Activated naive CD4-positive, alpha-beta T cell treated with anti-CD3 and anti-CD28 coated beads, Interleukin-2, amount 50 U/mL, for 72 hours (primary cell): ENCODE data around the gene CSKMT. TPM values are rescaled to one million over a fixed set of nuclear protein-coding genes. Genes with fewer than 3 reads are reported as not detected.
A peak's percentile ranks its signal among the peaks of the same experiment; 100 is the strongest.
"Not testable (repeated sequence)": the region's sequence is repeated elsewhere in the genome, so short reads cannot be mapped to it uniquely, and the experiment has no call there.

Source experiments
- ATAC-seq, 2 donors: fragments of 150-1000 bp; cut with Tn5 transposase; 2 replicates each; pipeline ENCODE4 v1.10.0; 2021; ENCODE audit warnings: mild to moderate bottlenecking in 2 of 2, moderate library complexity in 2 of 2
- DNase-seq, 2 donors: peaks; one replicate each; pipeline ENCODE4 v3.0.0; 2021 to 2022; ENCODE audit warnings: low spot score in 2 of 2
- H3K27ac Mint-ChIP-seq, 2 donors: one replicate each; pipeline ENCODE4 v1.8.0; 2022; ENCODE audit warnings: mild to moderate bottlenecking in 2 of 2, mixed read lengths in 2 of 2
- H3K36me3 Mint-ChIP-seq, 2 donors: one replicate each; pipeline ENCODE4 v1.8.0; 2022; ENCODE audit warnings: mixed read lengths in 2 of 2
- H3K9me3 Mint-ChIP-seq, 2 donors: one replicate each; pipeline ENCODE4 v1.8.0; 2022; ENCODE audit warnings: mixed read lengths in 2 of 2
- total RNA-seq, 2 donors: library from RNA; stranded (reverse); gene quantifications; one replicate each; pipeline ENCODE4 v1.2.3, GENCODE V29; 2022

CSKMT gene, protein sequence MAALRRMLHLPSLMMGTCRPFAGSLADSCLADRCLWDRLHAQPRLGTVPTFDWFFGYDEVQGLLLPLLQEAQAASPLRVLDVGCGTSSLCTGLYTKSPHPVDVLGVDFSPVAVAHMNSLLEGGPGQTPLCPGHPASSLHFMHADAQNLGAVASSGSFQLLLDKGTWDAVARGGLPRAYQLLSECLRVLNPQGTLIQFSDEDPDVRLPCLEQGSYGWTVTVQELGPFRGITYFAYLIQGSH
- 10 to 100 TPM; 20.7 to 34.4 TPM for total RNA-seq

DNA sequence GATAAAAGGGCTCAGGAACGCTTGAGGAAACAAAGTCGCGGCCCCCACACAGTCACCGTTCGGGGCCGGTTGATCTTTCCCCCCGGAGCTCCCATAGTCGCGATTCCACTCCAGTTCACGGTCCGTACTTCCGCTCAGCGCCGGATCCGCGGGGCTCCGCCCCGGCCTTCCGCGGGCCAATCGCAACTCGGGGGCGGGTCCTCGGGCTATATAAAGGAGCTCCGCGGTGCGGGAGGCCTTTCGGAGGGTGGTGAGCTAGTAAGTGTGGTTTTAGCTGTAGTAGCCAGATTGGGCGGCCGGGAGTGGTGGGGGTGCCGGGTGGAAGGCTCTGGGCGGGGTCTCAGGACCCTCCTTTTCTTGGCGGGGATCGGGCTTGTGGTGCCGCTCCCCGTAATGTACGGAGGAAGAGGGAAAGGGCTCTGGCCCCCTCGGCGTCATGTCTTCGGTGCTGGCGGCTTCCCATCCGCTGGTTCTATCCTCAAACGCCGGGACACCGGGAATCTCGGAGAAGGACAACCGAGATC, at the start of gene CSKMT, which contains the start of gene C11orf98:
Gene CSKMT, plus strand, starts transcription at position 238 of the 524 bp plus-strand sequence. CDS start 568 bp downstream, outside the sequence.
Gene C11orf98, minus strand, starts transcription at position 136 of the 524 bp plus-strand sequence. Its CDS starts 41 bp downstream, at position 95.
- ATAC-seq (peak; percentile 91 to 95), DNase-seq (peak; percentile 96 to 98)
- Mint-ChIP-seq H3K27ac (peak within 1 kb of the TSS; percentile 96 to 98), H3K36me3 (peaks cover 43 to 45% of the 10 kb centered on the region in 2 donors), H3K9me3 (no peaks in the 10 kb centered on the region)

DNA sequence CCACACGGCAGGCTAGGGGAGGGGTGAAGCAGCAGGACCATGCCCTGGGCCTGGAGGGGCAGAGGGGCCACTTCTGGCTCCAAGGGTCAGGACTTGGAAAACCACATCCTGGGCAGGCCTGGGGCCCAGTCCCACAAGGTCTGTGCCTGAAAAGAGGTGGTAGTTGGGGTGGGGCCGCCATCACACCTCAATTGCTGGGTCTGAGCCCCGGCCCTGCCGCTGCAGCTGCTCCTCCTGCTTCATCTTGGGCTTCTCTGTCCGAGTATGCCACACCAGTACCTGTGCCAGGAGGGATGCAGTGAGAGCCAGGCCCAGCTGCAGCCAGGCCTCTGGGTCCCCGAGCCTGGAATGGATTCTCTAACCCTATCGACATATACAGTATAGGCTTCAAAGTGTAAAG, 49.6 kb upstream of the CSKMT start:
- Mint-ChIP-seq H3K9me3 (no peaks in the 10 kb centered on the region), H3K27ac (peak overlapping the region in 1 of 2 donors; percentile 86), H3K36me3 (peaks cover 13 to 16% of the 10 kb centered on the region in 2 donors)
- DNase-seq = no peak
- ATAC-seq = no peak

DNA sequence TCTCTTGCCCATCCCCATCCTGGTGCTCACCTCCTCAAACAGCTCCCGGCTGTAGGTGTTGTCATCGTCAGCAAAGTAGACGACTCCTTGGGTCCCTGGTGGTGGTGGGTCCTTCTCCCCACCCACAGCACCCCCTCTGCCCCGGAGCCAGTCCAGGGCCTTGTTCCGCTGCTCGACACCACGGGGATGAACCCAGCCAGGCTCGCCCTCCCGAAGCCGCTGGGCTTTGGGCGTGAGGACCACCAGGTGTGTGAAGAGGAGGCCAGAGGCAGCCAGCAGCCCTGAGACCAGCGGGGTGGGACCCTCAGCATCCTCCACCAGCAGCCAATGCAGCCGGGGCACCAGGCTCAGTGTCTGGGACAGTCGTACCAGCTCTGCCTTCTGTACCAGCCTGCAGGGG, 48.2 kb upstream of the CSKMT start:
- ATAC-seq = not testable (repeated sequence)

DNA sequence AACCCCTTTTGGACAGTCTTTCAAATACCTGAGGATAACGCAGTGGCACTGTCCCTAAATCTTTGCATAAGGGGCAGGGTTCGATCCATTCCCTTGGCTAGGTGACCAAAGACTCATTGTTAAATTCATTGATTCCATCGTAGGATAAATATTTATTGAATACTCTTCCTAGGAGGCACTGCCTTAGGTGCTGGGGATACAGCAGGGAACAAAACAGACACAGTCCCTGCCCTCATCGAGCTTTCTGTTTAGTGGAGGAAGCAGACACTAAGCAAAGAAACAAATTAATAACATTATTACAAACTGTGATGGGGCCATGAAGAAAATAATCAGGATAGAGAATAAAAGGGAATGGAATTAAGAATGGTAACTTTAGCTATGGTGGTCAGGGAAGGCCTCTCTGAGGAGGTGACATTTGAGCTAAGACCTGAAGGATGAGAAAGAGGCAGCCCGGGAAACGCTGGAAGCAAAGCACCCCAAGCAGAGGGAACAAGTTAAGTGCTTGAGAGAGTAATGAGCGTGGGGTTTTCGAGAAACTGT, 44.0 kb upstream of the CSKMT start:
- Mint-ChIP-seq H3K27ac (peak overlapping the region; percentile 92 to 98), H3K36me3 (peaks cover 19 to 20% of the 10 kb centered on the region in 2 donors), H3K9me3 (no peaks in the 10 kb centered on the region)
- ATAC-seq = no peak
- DNase-seq = no peak

More for the DNA sequence above, 48.2 kb upstream of the CSKMT start:
- Mint-ChIP-seq H3K27ac (peak overlapping the region in 1 of 2 donors; percentile 30), H3K36me3 (peaks cover 16 to 19% of the 10 kb centered on the region in 2 donors)
- not testable (repeated sequence) for H3K9me3 Mint-ChIP-seq, DNase-seq

DNA sequence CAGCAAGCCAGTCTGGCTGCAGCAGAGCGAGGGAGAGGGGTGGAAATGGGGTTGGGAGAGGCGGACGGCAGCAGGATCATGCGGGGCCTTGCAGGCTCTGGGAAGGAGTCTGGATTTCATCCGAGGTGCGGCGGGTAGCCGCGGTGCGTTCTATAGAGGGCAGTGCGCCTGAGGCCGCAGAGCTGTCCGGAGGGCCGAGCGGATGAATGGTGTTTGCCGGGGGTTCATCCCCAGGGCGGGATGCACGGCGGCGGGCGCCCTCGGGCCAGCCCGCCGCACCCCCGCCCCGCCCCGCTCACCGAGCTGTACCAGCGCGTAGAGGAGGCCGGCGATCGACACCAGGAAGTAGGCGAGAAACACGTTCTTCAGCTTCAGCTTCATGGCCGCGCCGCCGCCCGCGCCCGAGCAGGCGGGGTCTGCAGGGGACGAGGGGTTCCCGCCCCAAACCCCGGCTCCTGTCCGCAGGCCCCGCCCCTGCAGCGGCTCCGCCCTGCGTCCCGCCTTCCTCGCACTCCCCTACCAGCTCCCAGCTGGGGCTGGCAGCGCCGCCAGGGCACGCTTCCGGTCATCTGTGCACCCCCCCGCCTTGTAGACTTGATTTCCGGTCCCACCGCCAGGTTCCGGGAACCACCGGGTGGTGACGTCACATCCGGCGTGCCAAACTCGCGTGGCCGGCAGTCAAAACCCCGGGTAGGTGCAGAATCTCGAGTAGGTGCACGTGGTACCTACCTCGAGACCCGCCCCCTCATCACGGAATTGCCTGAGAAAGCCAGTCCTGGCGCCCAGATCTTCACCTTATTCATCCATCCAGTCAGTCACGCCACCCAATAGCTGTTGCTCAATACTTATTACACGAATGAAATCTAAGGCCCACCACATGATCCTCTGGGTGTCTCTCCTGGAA, 43.3 kb upstream of the CSKMT start, which contains the start of gene B3GAT3:
Gene B3GAT3, minus strand, starts transcription at position 420 of the 904 bp plus-strand sequence. Its CDS starts 39 bp downstream, at position 381.
- Mint-ChIP-seq H3K9me3 (no peaks in the 10 kb centered on the region), H3K36me3 (peaks cover 21 to 27% of the 10 kb centered on the region in 2 donors), H3K27ac (peak within 1 kb of the TSS; percentile 92 to 98)
- peak; percentile 91 to 99 for DNase-seq
- peak; percentile 94 to 95 for ATAC-seq

DNA sequence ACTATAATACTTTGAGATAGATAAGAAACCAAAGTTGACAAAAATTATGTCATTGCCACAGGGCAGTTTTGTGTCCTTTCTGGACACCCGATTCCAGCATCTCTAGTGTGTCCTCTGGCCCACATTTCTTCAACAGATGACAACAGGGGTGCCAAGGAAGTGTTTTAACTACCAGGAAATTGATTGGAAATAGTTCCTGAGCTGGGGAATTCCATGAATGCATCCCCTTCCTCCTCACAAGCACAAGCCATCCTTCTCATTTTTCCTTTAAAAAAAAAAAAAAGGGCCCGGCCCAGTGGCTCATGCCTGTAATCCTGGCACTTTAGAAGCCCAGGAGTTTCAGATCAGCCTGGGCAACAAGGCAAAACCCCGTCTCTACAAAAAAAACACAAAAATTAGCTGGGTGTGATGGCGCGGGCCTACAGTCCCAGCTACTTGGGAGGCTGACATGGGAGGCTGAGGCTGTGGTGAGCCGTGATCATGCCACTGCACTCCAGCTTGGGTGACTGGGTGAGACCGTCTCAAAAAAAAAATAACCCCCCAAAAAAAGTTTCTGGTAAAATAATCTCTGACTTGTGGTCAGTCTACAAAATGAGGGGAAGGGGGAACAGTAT, 42.5 kb upstream of the CSKMT start:
- Mint-ChIP-seq H3K36me3 (peaks cover 21 to 31% of the 10 kb centered on the region in 2 donors), H3K9me3 (no peaks in the 10 kb centered on the region), H3K27ac (peak overlapping the region; percentile 91 to 92)
- no peak for ATAC-seq
- DNase-seq = no peak

DNA sequence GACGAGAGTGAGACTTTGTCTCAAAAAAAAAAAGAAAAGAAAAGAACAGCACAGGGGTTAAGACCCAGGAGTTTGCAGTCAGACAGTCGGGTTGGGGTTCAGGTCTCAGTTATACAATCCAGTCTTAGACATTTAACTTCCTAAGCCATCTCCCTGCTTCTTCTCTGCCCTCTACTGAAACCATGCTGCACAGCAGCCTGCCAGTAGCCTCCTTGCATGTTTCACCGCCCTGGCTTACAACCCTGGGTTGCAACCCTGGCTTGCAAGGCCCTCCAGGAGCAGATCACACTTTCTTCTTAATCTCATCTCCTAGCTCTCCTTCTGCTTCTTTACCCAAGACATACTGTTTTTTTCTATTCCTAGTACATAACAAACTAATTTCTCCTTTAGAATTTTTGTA, 37.4 kb upstream of the CSKMT start:
- Mint-ChIP-seq H3K27ac (peak overlapping the region in 1 of 2 donors; percentile 79), H3K36me3 (peaks cover 23 to 34% of the 10 kb centered on the region in 2 donors), H3K9me3 (no peaks in the 10 kb centered on the region)
- DNase-seq (no peak), ATAC-seq (no peak)

DNA sequence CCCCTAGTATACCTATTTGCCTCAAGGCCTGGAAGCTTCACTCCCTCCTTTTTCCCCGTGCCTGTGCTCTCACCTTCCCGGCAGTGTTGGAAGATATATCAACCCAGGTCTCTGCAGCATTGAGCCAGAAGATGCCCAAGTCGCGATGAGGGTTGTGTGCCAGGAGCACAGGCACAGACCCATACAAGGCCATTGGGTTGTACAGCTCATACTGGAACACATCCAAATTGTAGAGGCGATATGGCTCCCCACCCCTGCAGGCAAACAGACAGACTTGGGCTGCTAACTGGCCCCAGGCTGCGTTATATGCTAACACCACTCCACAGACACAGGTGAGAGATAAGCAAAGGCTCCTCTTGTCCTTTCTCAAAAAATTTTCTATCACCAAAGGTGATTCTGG, 32.6 kb upstream of the CSKMT start:
- Mint-ChIP-seq H3K36me3 (peaks cover 27 to 43% of the 10 kb centered on the region in 2 donors), H3K27ac (peak overlapping the region; percentile 62 to 72), H3K9me3 (no peaks in the 10 kb centered on the region)
- DNase-seq = no peak
- no peak for ATAC-seq

DNA sequence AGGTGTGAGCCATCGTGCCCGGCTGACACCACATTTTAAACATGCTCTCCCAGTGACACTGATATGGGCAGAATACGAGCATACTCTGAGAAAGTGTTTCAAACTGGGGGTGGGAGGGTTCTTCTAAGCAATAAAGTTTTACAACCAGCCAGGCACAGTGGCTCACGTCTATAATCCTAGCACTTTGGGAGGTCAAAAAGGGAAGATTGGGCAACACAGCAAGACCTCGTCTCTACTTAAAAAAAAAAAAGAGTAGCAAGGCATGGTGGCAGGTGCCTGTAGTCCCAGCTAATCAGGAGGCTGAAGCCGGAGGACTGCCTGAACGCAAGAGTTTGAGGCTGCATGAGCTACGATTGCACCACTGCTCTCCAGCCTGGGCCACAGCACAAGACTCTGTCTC, 20.9 kb upstream of the CSKMT start:
- DNase-seq (no peak), ATAC-seq (no peak)
- Mint-ChIP-seq H3K9me3 (peaks cover 0 to 5% of the 10 kb centered on the region in 2 donors), H3K36me3 (peaks cover 18 to 25% of the 10 kb centered on the region in 2 donors), H3K27ac (peak overlapping the region; percentile 40 to 92)

DNA sequence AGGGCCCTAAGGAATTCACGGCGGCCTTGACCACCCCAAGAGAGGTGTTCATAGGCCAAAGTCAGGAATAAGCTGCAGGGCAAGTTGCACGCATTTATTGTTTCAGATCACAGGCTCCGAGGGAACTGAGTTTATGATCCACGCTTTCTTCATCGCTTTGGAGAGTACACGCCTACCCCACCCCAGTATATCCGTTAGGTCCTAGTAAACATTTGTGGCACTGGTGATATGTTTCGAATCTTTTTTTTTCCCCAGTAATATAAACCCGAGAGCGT, 19.5 kb upstream of the CSKMT start:
- no peak for ATAC-seq
- Mint-ChIP-seq H3K36me3 (peaks cover 12 to 22% of the 10 kb centered on the region in 2 donors), H3K27ac (peak overlapping the region; percentile 92 to 98), H3K9me3 (no peaks in the 10 kb centered on the region)
- DNase-seq = no peak

DNA sequence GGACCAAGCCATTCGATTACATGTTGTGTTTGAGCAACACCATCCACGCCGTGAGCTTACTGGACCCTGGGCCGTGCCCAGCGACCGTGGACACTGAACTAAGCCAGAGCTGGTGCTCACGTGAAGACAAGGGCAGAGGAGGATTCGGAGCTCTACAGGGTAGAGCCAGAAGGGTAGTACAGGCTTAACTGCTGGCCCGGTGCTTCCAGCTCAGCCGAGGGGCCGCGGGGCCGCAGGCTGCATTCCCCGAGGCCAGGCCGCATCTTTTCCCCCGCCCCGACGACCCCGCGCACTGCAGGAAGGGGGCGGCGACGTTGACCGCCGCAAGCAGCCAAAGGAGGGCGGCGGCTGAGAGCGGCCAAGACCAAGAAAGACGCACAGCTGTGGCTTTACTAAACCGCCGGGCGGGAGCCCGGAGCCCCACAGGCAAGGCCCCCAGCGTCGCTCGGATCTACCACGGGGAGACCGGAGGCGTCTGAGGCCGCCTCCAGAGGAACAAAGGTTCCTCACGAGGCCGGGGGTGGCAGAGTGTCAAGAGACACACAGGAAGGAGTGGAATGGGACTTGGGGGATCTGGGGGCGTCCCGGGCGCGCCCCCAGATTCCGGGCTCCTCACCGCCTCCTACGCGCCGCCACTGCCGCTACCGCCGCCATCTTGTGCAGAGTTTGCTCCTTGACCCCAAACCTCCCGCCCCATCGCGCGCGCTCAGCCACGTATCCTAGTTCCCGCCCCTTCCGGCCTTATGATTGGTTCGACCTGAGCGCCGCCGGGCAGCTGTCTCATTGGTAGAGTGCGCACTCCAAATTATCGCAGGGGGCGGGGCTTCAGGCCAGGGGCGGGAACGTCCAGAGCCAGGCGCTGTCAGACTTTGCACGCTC, 18.9 kb upstream of the CSKMT start, which contains the start of gene GANAB:
Gene GANAB, minus strand, starts transcription at position 668 of the 879 bp plus-strand sequence. Its CDS starts 14 bp downstream, at position 654.
- DNase-seq (peak; percentile 98), ATAC-seq (peak; percentile 99 to 100)
- Mint-ChIP-seq H3K36me3 (peaks cover 12 to 17% of the 10 kb centered on the region in 2 donors), H3K9me3 (no peaks in the 10 kb centered on the region), H3K27ac (peak within 1 kb of the TSS; percentile 92 to 98)

DNA sequence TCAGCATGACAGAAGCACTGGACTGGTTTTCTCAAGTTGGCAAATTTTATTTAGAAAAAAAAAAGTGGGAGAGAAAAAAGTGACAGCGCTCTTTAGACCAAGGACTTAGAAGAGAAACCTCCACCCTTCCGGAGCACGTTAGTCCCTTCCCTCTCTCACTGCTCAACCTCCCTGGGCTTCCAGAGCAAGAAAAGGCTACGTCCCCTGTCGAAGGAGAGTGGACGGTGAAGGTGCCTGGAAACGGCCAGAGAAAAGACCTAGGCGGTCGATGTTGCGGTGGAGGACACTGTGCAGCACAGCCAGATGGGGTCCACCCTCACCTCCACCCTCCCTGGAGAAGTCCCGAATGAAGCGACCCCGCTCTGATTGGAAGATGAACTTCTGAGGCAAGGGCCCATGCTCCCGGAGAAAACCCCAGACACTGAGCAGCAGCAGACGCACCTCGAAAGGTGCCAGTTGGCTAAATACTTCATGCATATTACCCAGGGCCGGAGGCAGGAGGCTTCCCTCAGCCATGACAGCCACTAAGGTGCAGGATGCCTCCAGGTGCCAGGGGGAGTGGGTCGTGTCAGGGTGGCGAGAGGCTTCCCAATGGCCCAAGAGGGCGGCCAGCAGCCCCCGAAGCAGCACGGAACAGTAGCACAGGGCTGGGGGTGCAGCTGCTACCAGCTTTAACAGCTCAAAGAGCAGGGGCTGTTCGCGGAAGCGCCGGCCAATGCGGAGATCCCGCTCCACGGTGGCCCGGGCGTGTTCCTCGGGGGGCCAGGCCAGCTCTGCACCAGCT, 18.1 kb upstream of the CSKMT start:
- DNase-seq (no peak), ATAC-seq (peak; percentile 0 to 3)
- H3K9me3 Mint-ChIP-seq = no peaks in the 10 kb centered on the region
- peak overlapping the region; percentile 92 to 98 for H3K27ac Mint-ChIP-seq
- H3K36me3 Mint-ChIP-seq = peaks cover 12 to 17% of the 10 kb centered on the region in 2 donors

DNA sequence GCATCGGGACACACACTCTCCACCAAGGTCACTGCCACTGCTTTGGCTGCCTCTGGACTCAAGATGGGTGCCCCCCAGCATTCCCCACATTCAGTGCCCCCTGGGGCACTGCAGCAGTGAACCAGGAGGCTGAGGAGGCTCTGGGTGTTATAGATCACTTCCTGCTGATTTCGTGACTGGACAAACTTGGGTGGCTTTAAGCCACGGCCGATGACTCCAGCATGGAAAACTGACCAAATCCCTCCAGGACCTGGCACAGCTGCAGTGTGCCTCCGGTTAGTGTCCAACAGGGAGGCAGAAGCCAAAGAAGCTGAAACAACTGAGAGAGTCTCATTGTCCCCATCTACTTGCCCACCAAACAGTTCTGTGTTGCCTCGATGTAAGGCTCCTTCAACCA, 17.5 kb upstream of the CSKMT start:
- Mint-ChIP-seq H3K36me3 (peaks cover 14 to 21% of the 10 kb centered on the region in 2 donors), H3K9me3 (no peaks in the 10 kb centered on the region), H3K27ac (no peak overlapping the region)
- no peak for DNase-seq
- ATAC-seq = no peak

DNA sequence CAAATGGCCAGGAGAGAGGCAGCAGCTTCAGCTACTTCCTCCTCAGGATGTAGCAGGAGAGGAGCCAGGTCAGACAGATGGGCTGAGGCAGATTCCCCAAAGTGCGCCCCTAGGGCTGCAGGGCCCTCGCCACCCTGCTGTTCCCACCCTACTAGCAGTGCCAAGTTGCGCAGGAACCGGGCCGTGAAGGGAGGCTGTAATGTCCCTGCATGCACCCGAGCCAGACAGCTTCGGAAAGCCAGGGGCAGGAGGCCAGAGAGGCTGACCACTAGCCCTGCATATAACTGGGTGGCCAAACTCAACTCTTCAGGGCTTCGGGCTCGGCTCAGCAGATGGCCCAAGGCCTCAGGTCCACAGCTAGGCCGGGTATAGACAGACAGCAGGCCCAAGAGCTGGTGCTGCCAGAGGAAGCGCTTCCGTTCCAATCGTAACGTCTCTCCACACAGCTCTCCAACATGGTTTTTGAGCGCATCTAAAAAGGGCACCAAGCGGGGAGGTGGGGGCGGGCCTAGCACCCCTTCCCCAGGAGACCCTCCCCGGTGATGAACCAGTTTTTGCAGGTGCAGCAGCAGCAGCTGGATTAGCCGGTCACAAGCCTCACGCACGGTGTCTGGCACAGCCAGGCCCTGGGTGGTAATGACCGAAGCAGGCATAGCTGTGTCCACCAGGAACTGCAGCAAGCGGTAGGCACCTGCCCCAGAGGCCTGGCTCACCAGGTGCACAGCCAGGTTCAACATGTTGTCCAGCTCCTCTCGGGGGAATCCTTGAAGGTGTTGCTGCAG, 16.7 kb upstream of the CSKMT start:
- no peak for ATAC-seq
- DNase-seq = no peak
- H3K36me3 Mint-ChIP-seq = peaks cover 18 to 19% of the 10 kb centered on the region in 2 donors
- no peaks in the 10 kb centered on the region for H3K9me3 Mint-ChIP-seq
- H3K27ac Mint-ChIP-seq = no peak overlapping the region
